A673 (cell line): ENCODE measurements around the gene YOD1. TPM values are rescaled to one million over a fixed set of nuclear protein-coding genes. Genes with fewer than 3 reads are reported as not detected.

ENCODE experiments used
- BruUV-seq: library from RNA; stranded (reverse); fragments of 400-500 nt; replicated peaks from 2 replicates; lab custom pipeline; 2021; lab: Mats Ljungman, UMichigan
- CTCF ChIA-PET: fragments of 300-600 bp; sonication (Branson Sonifier 250); formaldehyde crosslinking; loops from one replicate; lab custom pipeline; 2022; ENCODE audit warnings: antibody characterized with exemption; lab: Charles Lee
- POLR2A ChIA-PET: fragments of 300-600 bp; sonication (Branson Sonifier 250); formaldehyde crosslinking; loops from one replicate; lab custom pipeline; 2022; ENCODE audit warnings: antibody characterized with exemption; ENCODE audit not compliant: low non-redundant PET; lab: Charles Lee
- DNase-seq: peaks from one replicate; pipeline ENCODE4 v3.0.0-alpha.2; 2015; ENCODE audit warnings: low spot score
- H3K27ac ChIP-seq: fragments of 200-600 bp; sonication (generic); 2 replicates; pipeline ENCODE4 v1.5.1; 2016; ENCODE audit warnings: mixed run types, low read depth, mild to moderate bottlenecking, mixed read lengths, antibody characterized with exemption, low read length; ENCODE audit not compliant: poor library complexity, severe bottlenecking
- H3K27me3 ChIP-seq: fragments of 200-600 bp; sonication (generic); replicated peaks from 2 replicates; pipeline ENCODE4 v1.6.1; 2017; ENCODE audit warnings: mixed run types, low read depth, mild to moderate bottlenecking, mixed read lengths, antibody characterized with exemption, low read length; ENCODE audit not compliant: insufficient read depth, poor library complexity
- H3K36me3 ChIP-seq: fragments of 200-600 bp; sonication (generic); 2 replicates; pipeline ENCODE4 v1.6.1; 2016; ENCODE audit warnings: mixed run types, mild to moderate bottlenecking, mixed read lengths, antibody characterized with exemption, low read length; ENCODE audit not compliant: insufficient read depth, poor library complexity, severe bottlenecking
- H3K4me1 ChIP-seq: fragments of 200-600 bp; sonication (generic); 2 replicates; pipeline ENCODE4 v1.6.1; 2017; ENCODE audit warnings: mixed run types, mild to moderate bottlenecking, mixed read lengths, antibody characterized with exemption, low read length; ENCODE audit not compliant: insufficient read depth, poor library complexity, severe bottlenecking
- H3K4me3 ChIP-seq: fragments of 200-600 bp; sonication (generic); 2 replicates; pipeline ENCODE4 v1.5.1; 2016; ENCODE audit warnings: low read depth, mixed run types, mild to moderate bottlenecking, mixed read lengths, low read length; ENCODE audit not compliant: poor library complexity, severe bottlenecking
- H3K9me3 ChIP-seq: fragments of 200-600 bp; sonication (generic); 2 replicates; pipeline ENCODE4 v1.6.1; 2016; ENCODE audit warnings: mixed run types, low read depth, mild to moderate bottlenecking, mixed read lengths, antibody characterized with exemption, low read length; ENCODE audit not compliant: poor library complexity, severe bottlenecking
- CTCF ChIP-seq: fragments of 300-800, 200-600 bp; sonication (generic); conservative IDR thresholded peaks from 2 replicates; pipeline ENCODE4 v1.5.1; 2017; ENCODE audit warnings: low read depth, mild to moderate bottlenecking, antibody characterized with exemption, low read length, moderate library complexity, mixed read lengths
- EZH2 ChIP-seq: fragments of 200-600 bp; sonication (generic); IDR thresholded peaks from 2 replicates; pipeline ENCODE4 v1.6.1; 2017; ENCODE audit warnings: borderline replicate concordance, low read depth, mild to moderate bottlenecking, mixed read lengths, antibody characterized with exemption, low read length; ENCODE audit not compliant: poor library complexity, severe bottlenecking
- intact Hi-C: fragments of 100-400 bp; cut with micrococcal nuclease; formaldehyde crosslinking; loops from one replicate; pipeline ENCODE4 v1.10.0; 2022; ENCODE audit not compliant: unreplicated experiment
- total RNA-seq: library from RNA; stranded (reverse); gene quantifications from 2 replicates; pipeline ENCODE4 v1.2.3, GENCODE V29; 2021

YOD1 gene
- total RNA-seq, 1 experiment from 2014 or later = 12.6 TPM

- H3K4me1 ChIP-seq = no peaks in the 10 kb centered on the region
- no peaks in the 10 kb centered on the region for H3K9me3 ChIP-seq
- H3K27me3 ChIP-seq = peaks cover 31% of the 10 kb centered on the region
- H3K4me3 ChIP-seq = no peak overlapping the region
- BruUV-seq = no TSS peak
- TF ChIP-seq EZH2 (no peak), CTCF (no peak)
- POLR2A ChIA-PET = no interaction called here
- intact Hi-C loops = loop anchor here (1.0 kb wide), 2 partner anchors 321 to 415 kb away; no protein-coding TSS in a partner anchor
- CTCF ChIA-PET = interaction anchor here (0.6 to 1.8 kb wide), 5 partner anchors 112 to 415 kb away, joined by 3 to 16 read pairs (median 3); no protein-coding TSS in a partner anchor
- DNase-seq = no peak
- no peaks in the 10 kb centered on the region for H3K36me3 ChIP-seq
- no peak overlapping the region for H3K27ac ChIP-seq
These were observed 33.2 kb upstream of the YOD1 start for GRCh38 chr1:207084232-207084631.

- no peaks in the 10 kb centered on the region for H3K36me3 ChIP-seq
- CTCF ChIA-PET = no interaction called here
- intact Hi-C loops = no loop called here
These were observed 30.8 kb upstream of the YOD1 start for GRCh38 chr1:207081806-207082205.

GRCh38 chr1:207081088-207081487, 30.1 kb upstream of the YOD1 start:
- CTCF ChIA-PET = no interaction called here
- no peak overlapping the region for H3K27ac ChIP-seq
- no peaks in the 10 kb centered on the region for H3K9me3 ChIP-seq
- TF ChIP-seq CTCF = no peak
- TF ChIP-seq EZH2 = no peak
- intact Hi-C loops = no loop called here
- peaks cover 15% of the 10 kb centered on the region for H3K27me3 ChIP-seq
- H3K36me3 ChIP-seq = no peaks in the 10 kb centered on the region
- H3K4me3 ChIP-seq = no peak overlapping the region
- no peaks in the 10 kb centered on the region for H3K4me1 ChIP-seq
- DNase-seq = no peak
- POLR2A ChIA-PET = no interaction called here
- no TSS peak for BruUV-seq

More at GRCh38 chr1:207081806-207082205, 30.8 kb upstream of the YOD1 start:
- no peak overlapping the region for H3K4me3 ChIP-seq
- BruUV-seq = no TSS peak
- H3K27ac ChIP-seq = no peak overlapping the region
- no peak for DNase-seq
- TF ChIP-seq CTCF (no peak), EZH2 (no peak)
- H3K4me1 ChIP-seq = no peaks in the 10 kb centered on the region
- POLR2A ChIA-PET = no interaction called here
- H3K27me3 ChIP-seq = peaks cover 23% of the 10 kb centered on the region
- H3K9me3 ChIP-seq = no peaks in the 10 kb centered on the region
